Spleen (tissue), 11 donors: ENCODE data around the gene BMF. TPM values are rescaled to one million over a fixed set of nuclear protein-coding genes. Genes with fewer than 3 reads are reported as not detected.
A peak's percentile ranks its signal among the peaks of the same experiment; 100 is the strongest.

Source experiments
- DNase-seq: peaks from one replicate; pipeline ENCODE4 v3.0.0-alpha.2; 2020
- H3K27ac ChIP-seq, 8 donors: fragments of 200-600 bp; sonication (generic) in 7 of 8; 1 replicate in 4 of 8; 2 replicates in 4 of 8; pipeline versions ENCODE4 v1.5.0 to v1.8.0; 2016 to 2021; ENCODE audit warnings: inconsistent platforms in 4 of 8, mild to moderate bottlenecking in 4 of 8, moderate library complexity in 1 of 8
- H3K27me3 ChIP-seq, 7 donors: fragments of 200-600 bp; sonication (generic) in 6 of 7; replicated peaks in 1 of 7; 1 replicate in 4 of 7; 2 replicates in 3 of 7; pipeline versions ENCODE4 v1.5.0 to v1.8.0; 2016 to 2021; ENCODE audit warnings: inconsistent platforms in 3 of 7, mild to moderate bottlenecking in 1 of 7
- H3K36me3 ChIP-seq, 6 donors: fragments of 200-600 bp; sonication (generic) in 5 of 6; 1 replicate in 4 of 6; 2 replicates in 2 of 6; pipeline versions ENCODE4 v1.5.0 to v1.8.0; 2016 to 2021; ENCODE audit warnings: inconsistent platforms in 2 of 6
- H3K4me1 ChIP-seq, 6 donors: fragments of 200-600 bp; sonication (generic) in 5 of 6; 1 replicate in 3 of 6; 2 replicates in 3 of 6; pipeline versions ENCODE4 v1.5.0 to v1.8.0; 2016 to 2021; ENCODE audit warnings: inconsistent platforms in 3 of 6
- H3K4me3 ChIP-seq, 8 donors: fragments of 200-600 bp; sonication (generic) in 7 of 8; 1 replicate in 4 of 8; 2 replicates in 4 of 8; pipeline versions ENCODE4 v1.5.0 to v1.8.0; 2016 to 2021; ENCODE audit warnings: inconsistent platforms in 4 of 8, mild to moderate bottlenecking in 4 of 8, moderate library complexity in 2 of 8
- H3K9me3 ChIP-seq, 8 donors: fragments of 200-600 bp; sonication (generic) in 7 of 8; 1 replicate in 4 of 8; 2 replicates in 4 of 8; pipeline versions ENCODE4 v1.5.0 to v1.8.0; 2016 to 2021; ENCODE audit warnings: inconsistent platforms in 4 of 8
- CTCF ChIP-seq, 11 experiments: fragments of 200-600 bp in 7 of 11; fragments of 450-650 bp in 4 of 11; sonication (generic) in 4 of 11; IDR thresholded peaks in 8 of 11; conservative IDR thresholded peaks in 3 of 11; 1 replicate in 7 of 11; 2 replicates in 4 of 11; pipeline versions ENCODE4 v1.4.0 to v1.8.0; 2016 to 2021; ENCODE audit warnings: antibody characterized with exemption in 11 of 11, inconsistent platforms in 4 of 11, mild to moderate bottlenecking in 1 of 11
- POLR2A ChIP-seq, 3 donors: fragments of 450-650 bp; IDR thresholded peaks; one replicate each; pipeline ENCODE4 v1.5.1; 2017; ENCODE audit warnings: antibody characterized with exemption in 3 of 3, mild to moderate bottlenecking in 1 of 3
- POLR2AphosphoS5 ChIP-seq, 3 donors: sonication (generic); formaldehyde crosslinking; IDR thresholded peaks; one replicate each; pipeline ENCODE4 v1.5.1; 2017; ENCODE audit warnings: antibody characterized with exemption in 3 of 3
- WGBS, 5 donors: extraction: QIAGEN DNeasy Blood & Tissue Kit in 3 of 5; methylation state at CpG; one replicate each; pipeline versions ENCODE4 v1.1.5 to v1.1.7; 2013 to 2018; 5-methylcytosine and 5-hydroxymethylcytosine counted together
- intact Hi-C: fragments of 100-400 bp; cut with DNase I; formaldehyde crosslinking; loops from one replicate; pipeline ENCODE4 v1.15.0; 2023; ENCODE audit warnings: low total_unique reads
- polyA plus RNA-seq, 3 donors: library from polyadenylated mRNA; stranded (reverse); fragments of 200-250 nt; gene quantifications; one replicate each; pipeline ENCODE4 v1.2.1, GENCODE V29; 2013
- total RNA-seq, 7 donors: library from RNA; depleted of rRNA in 3 of 7; stranded (reverse); fragments of >200 nt in 3 of 7; fragmentation: NEBNext Ultra II Directional in 4 of 7; extraction: Animal tissue kit (Norgen Biotek cat#: 25700) in 4 of 7; gene quantifications; one replicate each; pipeline versions ENCODE4 v1.1.0 to v1.2.1, GENCODE V29; 2016 to 2021
- donor health status: healthy with polysubstance abuse.
- donor health status: DM: no; HTN: no; CAD: no; lungs with moderate emphysema.
- donor health status: DM: no; HTN: no; CAD: no.
- donor health status: Bipolar disorder and iron deficiency.
- donor health status: healthy.
- donor health status: DM: no; HTN: no; CAD: no.
- donor health status: DM: yes; HTN: yes; CAD: no.

Gene BMF
- total and polyA plus RNA-seq, 10 donors, result 16.9 to 77.9 (median 33.3) TPM

DNA sequence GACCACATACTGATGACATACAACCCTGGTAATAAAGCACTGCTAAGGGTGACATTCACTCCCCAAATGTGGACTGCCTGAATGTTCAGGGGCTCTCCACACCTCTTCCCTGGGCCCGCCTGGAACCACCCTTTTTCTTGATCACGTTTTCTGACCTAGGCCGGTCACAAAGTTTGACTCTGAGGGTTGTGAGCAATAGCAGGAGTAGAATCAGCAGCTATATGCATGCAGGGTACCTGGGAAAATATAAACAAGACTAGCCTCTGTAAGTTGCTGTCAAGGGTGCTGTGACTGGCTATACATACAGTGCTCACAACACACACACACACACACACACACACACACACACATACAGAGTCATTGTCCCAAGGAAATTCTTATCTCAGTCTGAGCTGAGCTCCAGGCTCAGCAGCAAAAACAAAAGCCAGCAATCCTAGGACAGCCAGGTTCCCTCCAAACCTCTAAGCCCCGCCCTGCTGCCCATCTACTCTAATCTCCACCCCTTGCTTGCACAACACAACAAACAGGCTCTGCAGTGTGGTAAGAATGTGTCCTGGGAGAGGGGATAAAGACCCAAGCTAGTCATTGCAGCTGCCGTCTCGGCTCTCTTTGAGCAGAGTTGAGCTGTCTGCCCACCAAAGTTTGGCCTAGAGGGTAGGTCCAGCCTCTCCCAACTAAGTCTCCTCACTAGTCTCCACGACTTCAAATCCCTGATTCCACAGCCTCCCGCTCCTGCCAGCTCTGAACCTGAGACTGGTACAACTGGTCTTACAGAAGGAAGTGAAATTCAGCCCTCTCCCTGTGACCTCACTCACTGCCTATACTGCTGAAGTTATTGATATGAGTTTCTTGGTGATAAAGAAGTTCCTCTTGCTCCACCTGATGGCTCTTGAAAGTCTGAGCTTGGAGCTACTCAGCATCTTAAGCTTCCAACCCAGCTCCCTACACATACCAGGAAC is 2.2 kb downstream of the BMF start:
- H3K27ac ChIP-seq, result peak overlapping the region; percentile 60 to 92 (median 84)
- WGBS, 5 donors, result 41 to 69% (median 60%) methylated on average over 8 of the region's 8 CpGs

DNA sequence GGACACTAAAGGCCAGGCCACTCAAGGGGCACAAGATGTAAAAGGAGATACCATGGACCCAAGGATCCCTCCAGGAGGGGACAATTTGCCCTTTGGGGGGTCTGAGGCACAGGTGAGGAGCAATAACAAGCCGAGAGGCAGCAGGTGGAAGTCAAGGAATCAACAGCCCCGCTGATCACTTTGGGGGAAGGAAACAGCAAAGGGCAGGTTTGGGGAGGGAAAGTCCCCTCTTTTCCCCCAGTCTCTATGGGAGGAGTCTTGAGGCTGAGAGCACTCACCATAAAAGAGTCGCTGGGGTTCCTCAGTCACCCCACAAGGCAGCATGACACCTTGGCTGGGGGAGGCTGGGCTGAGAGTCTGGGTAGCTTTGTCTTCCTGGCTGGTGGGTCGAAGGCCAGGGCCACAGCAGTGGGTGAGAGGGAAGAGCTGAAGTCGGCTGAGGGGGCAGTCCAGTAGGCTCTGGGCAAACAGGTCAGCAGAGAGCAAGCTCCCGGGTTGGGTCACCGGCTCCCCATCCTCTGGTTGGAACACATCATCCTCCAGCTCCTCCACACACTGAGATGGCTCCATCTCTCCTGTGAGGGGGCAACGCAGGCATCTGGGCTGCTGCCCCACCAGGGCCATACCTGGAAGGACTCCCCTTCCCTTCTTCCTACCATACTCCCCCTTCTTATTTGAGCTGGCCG is 3.0 kb downstream of the BMF start:
- peak; percentile 83 for DNase-seq
- Histone ChIP-seq H3K4me1 (peaks cover 56 to 89% (median 83%) of the 10 kb centered on the region in 6 donors), H3K27me3 (no peaks in the 10 kb centered on the region), H3K9me3 (no peaks in the 10 kb centered on the region), H3K36me3 (peaks cover 0 to 24% (median 0%) of the 10 kb centered on the region in 6 donors), H3K4me3 (peak overlapping the region in 4 of 8 donors; percentile 10 to 81 (median 22)), H3K27ac (peak overlapping the region; percentile 62 to 92 (median 84))
- TF ChIP-seq CTCF (IDR thresholded peaks at IDR 0.05 in 8 of 11, conservative IDR thresholded peaks at IDR 0.05 in 3 of 11) (no peak), POLR2AphosphoS5 (IDR thresholded peaks at IDR 0.05) (peak in 2 of 3 donors; percentile 20 to 49)
- 53 to 69% (median 62%) methylated on average over 8 to 9 of the region's 9 CpGs for WGBS, 5 donors
- intact Hi-C loops, result no loop called here

More for the DNA sequence above, 2.2 kb downstream of the BMF start:
- peaks cover 52 to 80% (median 75%) of the 10 kb centered on the region in 6 donors for H3K4me1 ChIP-seq
- peaks cover 0 to 21% (median 0%) of the 10 kb centered on the region in 6 donors for H3K36me3 ChIP-seq
- peak overlapping the region in 4 of 8 donors; percentile 16 to 87 (median 52) for H3K4me3 ChIP-seq
- TF ChIP-seq POLR2AphosphoS5 (IDR thresholded peaks at IDR 0.05) (peak in 2 of 3 donors; percentile 73), POLR2A (IDR thresholded peaks at IDR 0.05) (peak in 1 of 3 donors; percentile 5), CTCF (IDR thresholded peaks at IDR 0.05 in 8 of 11, conservative IDR thresholded peaks at IDR 0.05 in 3 of 11) (peak in 4 of 11 experiments; percentile 5 to 22 (median 11))
- no peaks in the 10 kb centered on the region for H3K27me3 ChIP-seq
- intact Hi-C loops, result no loop called here
- no peaks in the 10 kb centered on the region for H3K9me3 ChIP-seq
- peak; percentile 86 for DNase-seq

DNA sequence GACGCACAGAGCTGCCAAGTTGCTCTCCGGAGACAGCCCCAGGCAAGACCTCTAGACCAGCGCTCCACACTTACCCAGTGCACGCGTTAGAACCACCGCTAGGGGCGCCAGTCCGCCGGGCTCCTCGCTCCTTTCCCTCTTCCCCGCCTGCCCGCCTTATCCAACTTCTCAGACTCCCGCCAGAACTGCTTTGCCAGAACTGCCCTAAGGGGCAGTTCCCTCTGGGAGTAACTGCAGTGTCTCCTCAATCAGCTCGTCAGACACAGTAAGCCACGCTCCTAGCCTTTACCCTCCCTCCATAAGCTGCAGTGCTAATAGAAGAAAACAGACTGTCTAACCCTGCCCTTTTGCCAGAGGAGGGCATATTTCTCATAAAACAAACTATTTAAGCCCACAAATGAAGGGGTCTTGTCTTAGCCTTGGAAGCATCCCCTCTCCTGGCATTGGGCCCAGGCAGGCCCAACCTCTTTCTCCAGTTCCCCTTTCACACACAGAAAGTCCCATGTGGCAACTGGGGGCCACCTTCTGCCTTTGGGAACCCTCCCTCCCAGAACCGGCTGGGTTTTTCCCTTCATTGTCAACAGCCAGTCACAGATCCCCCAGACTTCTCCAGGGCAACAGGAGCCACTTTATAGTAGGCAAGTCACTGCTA is 3.7 kb downstream of the BMF start:
- Histone ChIP-seq H3K4me1 (peaks cover 63 to 95% (median 90%) of the 10 kb centered on the region in 6 donors), H3K4me3 (peak overlapping the region in 5 of 8 donors; percentile 10 to 81 (median 20)), H3K27ac (peak overlapping the region; percentile 62 to 92 (median 84)), H3K36me3 (peaks cover 0 to 30% (median 0%) of the 10 kb centered on the region in 6 donors), H3K9me3 (no peaks in the 10 kb centered on the region), H3K27me3 (no peaks in the 10 kb centered on the region)
- DNase-seq, result peak; percentile 95
- TF ChIP-seq CTCF (IDR thresholded peaks at IDR 0.05 in 8 of 11, conservative IDR thresholded peaks at IDR 0.05 in 3 of 11) (peak; percentile 69 to 97 (median 91)), POLR2A (IDR thresholded peaks at IDR 0.05) (no peak), POLR2AphosphoS5 (IDR thresholded peaks at IDR 0.05) (peak in 1 of 3 donors; percentile 39)
- intact Hi-C loops, result loop anchor here (5.0 kb wide), 1 partner anchor 58 kb away; no protein-coding TSS in a partner anchor
- 3 to 16% (median 7%) methylated on average over 16 of the region's 16 CpGs for WGBS, 5 donors
